NCI-H2196 treated with DMSO at 0.1 percent for 48 hours (cell line): ENCODE results near the gene TMEM134.

Experiments used
- DNase-seq: peaks from one replicate; lab custom pipeline; 2025; ENCODE audit not compliant: unreplicated experiment; lab: John Stamatoyannopoulos, UW

Gene TMEM134

GRCh38 chr11:67500831-67501715 is 32.0 kb upstream of the TMEM134 start:
- DNase-seq, result no peak

DNA sequence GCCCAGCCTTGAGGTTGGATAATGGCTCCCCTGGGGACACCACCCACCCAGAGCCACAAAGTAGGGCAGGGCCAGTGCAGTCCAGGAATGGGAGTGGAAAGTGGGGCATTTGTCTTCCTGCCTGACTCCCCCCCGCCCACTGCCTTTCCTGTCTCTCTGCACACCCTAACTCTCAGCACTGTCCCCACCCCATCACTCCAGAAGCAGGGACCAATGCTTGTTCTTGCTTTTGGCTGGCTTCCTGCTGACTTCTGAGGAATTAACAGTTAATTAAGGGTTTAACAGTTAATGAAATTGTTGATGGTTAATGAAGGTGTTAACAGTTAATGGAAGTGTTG is 31.4 kb upstream of the TMEM134 start:
- no peak for DNase-seq

- no peak for DNase-seq
Observed at GRCh38 chr11:67499808-67500483, 30.9 kb upstream of the TMEM134 start.

- no peak for DNase-seq
Observed at GRCh38 chr11:67498544-67498972, 29.5 kb upstream of the TMEM134 start.

- DNase-seq, result no peak
Observed at GRCh38 chr11:67497656-67498291, 28.7 kb upstream of the TMEM134 start.

- no peak for DNase-seq
Observed at GRCh38 chr11:67496113-67496512, 27.1 kb upstream of the TMEM134 start.

DNA sequence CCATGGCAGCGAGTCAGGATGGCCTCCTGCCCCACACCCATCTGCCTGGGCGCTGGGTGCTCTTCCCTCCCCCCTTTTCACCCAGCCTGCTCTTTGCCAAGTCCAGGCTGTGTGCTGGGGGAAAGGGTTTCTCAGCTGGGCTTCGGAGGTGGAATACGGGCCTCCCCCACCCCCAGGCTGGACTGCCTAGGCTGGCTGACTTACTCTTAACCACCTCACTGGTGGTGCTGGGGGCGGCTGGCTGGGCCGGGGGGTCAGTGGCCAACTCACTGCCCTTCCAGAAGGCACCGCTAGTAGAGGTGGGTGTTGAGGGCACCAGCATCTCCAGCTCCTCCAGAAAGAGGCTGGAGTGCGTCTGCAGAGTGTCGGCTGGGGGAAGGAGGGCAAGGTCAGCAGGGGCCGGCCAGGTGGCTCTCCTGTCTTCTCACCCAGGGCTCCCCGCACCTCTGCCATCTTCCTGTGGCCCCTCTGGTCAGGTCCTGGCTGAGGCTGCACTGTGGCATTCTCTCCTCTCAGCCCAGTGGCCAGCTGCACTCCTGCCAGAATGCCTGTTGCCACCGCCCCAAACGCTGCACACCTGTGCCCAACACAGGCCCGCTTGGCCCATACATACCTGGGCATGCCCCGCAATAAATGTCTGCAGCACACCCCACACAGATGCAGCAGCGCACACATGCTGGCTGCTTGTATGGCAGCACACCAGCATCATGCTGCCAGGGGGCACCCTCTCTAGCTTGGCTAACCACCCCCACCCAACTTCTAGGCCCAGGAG is 26.4 kb upstream of the TMEM134 start:
- DNase-seq, result no peak

GRCh38 chr11:67494371-67495233 is 25.6 kb upstream of the TMEM134 start:
- no peak for DNase-seq

DNA sequence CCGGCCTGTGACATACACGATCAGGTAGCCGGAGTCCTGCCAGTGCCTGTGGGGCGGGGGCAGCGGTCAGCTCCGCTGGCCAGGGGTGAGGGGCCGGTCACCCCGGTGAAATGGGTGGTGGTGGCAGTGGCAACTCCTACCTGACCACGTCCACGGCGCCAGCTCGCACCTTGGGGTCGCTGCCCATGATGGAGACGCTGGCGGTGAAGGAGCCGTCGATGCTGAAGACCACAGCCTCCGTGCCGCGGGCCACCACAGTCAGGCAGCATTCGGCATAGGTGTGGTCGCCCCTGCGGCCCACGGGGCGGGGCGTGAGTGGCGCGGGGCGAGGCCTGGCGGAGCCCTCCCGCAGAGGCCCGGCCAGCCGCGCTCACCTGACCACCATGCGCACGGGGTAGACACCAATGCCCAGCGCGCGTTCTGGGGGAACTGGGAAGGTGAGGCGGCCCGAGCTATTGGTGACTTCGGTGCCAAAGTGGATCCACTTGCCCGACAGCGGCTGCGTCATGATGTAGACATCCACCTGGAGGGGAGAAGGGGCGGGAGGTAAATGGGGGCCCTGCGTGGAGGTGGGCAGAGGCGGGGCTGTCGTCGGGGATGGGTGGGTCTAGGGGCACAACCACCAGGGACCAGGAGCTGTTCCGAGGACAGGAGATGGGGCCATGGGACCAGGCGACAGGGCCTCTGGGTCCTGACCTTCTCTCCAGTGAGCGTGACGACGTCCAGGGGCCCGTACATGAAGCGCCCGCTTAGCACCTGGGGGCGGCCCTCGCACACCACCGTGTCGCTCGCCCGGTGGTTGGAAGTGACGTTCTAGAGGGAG is 24.7 kb upstream of the TMEM134 start:
- DNase-seq, result no peak

DNA sequence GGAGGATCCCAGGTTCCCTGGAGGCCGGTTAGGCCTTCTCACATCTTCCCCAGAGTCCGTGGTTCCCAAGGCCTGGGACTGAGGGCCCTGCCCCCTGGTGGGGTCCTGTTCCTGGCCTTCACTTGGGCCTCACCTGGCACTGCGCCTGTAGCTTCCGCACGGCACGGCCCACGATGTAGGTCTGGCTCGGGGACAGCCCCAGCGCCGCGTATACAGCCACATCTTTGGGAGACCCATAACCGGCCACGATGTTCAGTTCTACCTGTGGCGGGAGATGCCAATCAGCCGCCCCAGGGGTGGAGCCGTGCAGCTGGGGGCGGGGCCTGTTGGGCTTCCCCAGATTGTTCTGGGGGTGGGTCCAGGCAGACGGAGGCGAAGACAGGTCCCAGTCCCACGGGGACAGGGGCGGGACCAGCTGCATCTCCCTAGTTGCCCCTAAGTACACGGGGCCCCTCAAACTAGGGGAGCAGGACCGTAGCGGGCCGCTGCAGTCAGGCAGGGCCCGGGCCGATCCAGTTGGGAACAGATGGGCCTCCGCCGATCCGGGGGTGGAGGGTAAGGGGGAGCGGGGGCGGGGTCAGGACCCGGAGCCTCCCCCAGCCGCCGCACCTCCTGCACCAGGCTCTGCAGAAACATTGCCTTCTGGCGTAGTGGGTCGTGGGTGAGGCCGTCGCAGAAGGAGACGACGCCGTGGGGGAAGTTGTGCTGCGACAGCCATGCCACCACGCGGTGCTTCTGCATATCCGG is 23.9 kb upstream of the TMEM134 start:
- DNase-seq, result no peak

DNA sequence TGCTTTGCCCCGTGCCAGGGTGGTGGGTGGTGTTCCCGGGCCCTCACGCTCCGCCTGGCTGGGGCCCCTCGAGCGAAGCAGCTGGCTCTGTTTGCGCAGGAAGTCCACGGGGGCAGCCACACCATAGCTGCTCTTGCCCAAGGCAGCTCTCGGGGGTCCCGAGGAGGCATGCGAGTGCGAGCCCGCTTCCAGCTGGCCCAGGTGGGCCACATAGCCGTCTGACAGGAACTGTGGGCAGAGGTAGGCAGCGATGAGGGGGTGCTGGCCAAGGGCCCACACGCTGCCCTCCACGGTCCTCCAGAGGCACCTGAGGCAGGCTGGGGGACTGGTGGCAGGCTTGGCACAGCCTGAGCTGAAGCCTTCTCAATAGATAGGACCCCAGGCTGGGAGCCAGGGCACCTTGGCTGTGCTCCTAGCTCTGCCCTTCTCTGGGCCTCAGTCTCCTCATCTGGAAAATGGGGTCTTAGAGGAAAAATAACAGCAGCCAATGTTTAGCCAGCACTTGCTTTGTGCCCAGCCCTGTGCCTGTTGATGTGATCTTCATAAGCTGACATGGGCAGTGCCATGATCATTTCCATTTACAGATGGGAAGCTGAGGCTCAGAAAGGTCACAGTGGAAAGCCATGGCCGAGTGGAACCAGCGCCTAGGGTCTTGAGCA is 23.1 kb upstream of the TMEM134 start:
- DNase-seq, result no peak

DNA sequence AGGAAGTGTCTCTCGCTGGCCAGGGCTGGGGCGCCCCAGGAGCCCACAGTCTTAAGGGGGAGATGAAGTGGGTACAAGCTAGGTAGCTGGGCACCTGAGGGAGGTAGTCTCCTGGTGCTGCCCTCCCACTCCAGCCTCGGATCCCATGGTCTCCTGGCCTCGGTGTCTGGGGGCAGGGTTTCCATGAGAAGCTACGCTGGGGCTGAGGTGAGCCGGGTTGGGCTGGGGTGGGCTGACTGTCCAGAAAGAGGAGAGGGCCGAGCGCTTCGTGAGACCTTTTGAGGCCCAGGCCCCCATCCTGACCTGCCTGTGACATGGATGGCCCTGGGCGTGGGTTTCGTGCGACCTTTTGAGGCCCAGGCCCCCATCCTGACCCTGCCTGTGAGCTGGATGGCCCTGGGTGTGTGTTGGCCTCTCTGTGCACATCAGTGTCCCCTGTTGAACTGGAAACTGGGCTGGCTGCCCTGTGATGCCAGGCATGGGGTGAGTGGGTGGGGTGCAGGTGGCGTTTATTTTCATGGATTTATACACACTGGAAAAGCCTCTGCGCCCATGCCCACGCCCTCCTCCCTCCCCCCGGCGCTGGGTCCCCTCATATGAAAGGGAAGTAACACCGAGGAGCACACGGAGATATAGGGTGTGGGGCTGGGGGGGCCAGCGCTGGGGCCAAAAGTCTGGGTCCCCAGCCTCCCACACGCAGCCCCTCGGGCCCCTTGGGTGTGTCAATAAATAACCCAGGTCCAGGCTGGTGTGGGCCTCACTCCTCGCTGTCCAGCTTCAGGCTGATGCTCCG is 22.4 kb upstream of the TMEM134 start:
- no peak for DNase-seq

DNA sequence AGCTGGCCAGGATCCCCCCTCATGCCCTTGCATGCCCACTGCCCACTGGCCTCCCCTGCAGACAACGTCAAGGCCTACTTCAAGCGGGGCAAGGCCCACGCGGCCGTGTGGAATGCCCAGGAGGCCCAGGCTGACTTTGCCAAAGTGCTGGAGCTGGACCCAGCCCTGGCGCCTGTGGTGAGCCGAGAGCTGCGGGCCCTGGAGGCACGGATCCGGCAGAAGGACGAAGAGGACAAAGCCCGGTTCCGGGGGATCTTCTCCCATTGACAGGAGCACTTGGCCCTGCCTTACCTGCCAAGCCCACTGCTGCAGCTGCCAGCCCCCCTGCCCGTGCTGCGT is 21.6 kb upstream of the TMEM134 start:
- no peak for DNase-seq

DNA sequence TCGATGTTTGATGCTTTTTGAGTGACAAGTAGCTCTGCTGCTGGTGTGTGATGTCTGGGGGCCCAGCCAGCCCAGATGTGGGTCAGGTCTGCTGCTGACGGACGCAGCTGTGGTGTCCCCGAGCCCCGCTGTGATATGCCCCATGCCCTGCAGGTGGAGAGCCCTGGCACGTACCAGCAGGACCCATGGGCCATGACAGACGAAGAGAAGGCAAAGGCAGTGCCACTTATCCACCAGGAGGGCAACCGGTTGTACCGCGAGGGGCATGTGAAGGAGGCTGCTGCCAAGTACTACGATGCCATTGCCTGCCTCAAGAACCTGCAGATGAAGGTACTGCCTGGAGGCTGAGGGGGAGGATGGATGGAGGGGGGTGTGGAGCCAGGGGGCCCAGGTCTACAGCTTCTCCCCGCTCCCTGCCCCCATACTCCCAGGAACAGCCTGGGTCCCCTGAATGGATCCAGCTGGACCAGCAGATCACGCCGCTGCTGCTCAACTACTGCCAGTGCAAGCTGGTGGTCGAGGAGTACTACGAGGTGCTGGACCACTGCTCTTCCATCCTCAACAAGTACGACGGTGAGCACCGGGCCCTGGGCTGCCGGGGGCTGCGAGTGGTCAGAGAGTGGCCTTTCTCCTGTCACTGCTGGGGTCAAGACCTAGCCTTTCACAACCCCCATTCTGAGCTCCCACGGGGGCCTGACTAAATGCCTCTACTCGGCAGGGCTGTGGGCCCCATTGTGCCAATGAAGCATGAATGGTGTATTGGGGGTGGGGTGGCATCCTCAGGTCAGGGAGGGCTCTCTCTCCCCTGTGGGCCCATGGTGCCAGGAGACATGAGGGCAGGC is 21.1 kb upstream of the TMEM134 start:
- no peak for DNase-seq

- no peak for DNase-seq
Observed at GRCh38 chr11:67489203-67489884, 20.3 kb upstream of the TMEM134 start.
